Fibroblast of peridontal ligament (primary cell): Measurements from ENCODE around the gene PLBD2.

Source experiments
- DNase-seq: peaks from one replicate; pipeline ENCODE4 v3.0.0-alpha.2; 2010; ENCODE audit errors: extremely low read depth

PLBD2 gene, protein sequence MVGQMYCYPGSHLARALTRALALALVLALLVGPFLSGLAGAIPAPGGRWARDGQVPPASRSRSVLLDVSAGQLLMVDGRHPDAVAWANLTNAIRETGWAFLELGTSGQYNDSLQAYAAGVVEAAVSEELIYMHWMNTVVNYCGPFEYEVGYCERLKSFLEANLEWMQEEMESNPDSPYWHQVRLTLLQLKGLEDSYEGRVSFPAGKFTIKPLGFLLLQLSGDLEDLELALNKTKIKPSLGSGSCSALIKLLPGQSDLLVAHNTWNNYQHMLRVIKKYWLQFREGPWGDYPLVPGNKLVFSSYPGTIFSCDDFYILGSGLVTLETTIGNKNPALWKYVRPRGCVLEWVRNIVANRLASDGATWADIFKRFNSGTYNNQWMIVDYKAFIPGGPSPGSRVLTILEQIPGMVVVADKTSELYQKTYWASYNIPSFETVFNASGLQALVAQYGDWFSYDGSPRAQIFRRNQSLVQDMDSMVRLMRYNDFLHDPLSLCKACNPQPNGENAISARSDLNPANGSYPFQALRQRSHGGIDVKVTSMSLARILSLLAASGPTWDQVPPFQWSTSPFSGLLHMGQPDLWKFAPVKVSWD

GRCh38 chr12:113358381-113359132, at the start of gene PLBD2:
TSS of gene PLBD2 (plus strand) at chr12:113358587. CDS start at chr12:113358601, 14 bp downstream.
- DNase-seq: peak; percentile 86

- DNase-seq: no peak
These were observed 47.9 kb upstream of the PLBD2 start for GRCh38 chr12:113310489-113310888.

- DNase-seq: no peak
These were observed 44.3 kb upstream of the PLBD2 start for GRCh38 chr12:113314121-113314529.

DNA sequence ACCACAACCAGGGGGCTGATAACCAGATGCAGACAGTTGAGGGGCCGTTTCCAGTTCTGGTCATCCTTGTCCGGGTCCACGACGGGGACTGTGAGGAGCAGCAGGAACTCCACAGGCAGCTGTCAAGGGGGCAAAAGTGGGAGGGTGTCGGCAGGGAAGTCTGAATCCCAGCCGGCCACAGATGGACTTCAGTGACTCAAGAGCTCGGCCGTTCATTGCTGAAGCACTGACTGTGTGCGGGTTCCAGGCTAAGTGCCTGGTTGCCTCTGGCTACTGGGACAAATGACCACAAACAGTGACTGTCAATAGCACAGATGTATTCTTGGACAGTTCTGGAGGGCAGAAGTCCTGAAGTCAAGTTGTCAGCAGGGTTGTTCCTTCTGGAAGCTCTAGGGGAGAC, 43.0 kb upstream of the PLBD2 start:
- no peak for DNase-seq

DNA sequence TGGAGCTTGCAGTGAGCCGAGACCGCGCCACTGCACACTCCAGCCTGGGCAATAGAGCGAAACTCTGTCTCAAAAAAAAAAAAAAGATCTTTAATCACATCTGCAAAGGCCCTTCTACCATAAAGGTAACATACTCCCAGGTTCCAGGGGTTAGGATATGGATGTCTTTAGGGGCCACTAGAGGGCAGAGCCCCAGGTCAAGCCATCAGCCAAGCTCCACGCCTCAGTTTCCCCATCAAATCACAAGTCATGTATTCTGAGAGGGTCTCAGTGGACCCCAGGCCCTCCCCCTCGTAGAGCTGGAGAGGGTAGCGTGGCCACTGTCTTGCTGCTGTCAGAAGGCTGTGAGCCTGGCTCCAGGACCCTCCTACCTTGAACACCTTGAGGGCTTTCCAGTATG, 42.2 kb upstream of the PLBD2 start:
- DNase-seq: no peak

DNA sequence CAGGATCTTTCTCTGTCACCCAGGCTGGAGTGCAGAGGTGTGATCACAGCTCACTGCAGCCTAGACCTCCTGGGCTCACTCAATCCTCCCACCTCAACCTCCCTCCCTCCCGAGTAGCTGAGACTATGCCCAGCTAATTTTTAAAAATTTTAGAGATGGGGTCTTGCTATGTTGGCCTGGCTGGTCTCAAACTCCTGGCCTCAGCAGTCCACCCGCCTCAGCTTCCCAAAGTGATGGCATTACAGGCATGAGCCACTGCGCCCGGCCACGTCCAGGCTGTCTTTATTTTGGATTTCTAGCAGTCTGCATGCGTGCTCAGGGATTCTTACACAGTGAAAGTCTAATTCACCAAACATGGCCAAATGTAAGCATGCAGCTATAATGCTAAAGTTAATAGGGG, 41.3 kb upstream of the PLBD2 start:
- DNase-seq: no peak

DNA sequence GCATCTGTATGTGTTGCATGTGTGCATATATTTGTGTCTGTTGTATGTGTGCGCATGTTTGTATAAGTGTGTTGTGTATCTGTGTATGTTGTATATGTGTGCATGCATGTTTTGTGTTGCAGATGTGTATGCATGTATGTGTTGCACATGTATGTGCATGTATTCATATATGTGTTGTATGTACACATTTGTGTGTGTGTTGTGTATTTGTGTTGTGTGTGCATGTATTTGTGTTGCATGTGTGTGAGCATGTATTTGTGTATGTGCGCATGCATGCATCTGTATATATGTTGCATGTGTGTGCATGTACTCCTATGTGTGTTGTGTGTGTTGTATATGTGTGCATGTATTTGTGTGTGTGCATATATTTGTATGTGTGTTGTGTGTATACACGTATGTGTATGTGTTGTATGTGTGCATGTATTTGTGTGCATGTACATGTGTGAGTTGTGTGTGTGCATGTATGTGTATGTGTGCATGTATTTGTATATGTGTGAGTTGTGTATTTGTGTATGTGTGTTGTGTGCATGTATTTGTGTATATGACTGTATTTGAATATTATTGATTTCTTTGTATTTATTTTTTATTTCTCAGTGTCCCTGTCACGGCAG, 40.2 kb upstream of the PLBD2 start:
- DNase-seq: no peak

- DNase-seq: no peak
These were observed 39.3 kb upstream of the PLBD2 start for GRCh38 chr12:113318900-113319628.

- no peak for DNase-seq
These were observed 38.0 kb upstream of the PLBD2 start for GRCh38 chr12:113320401-113320800.

- DNase-seq: peak; percentile 85
These were observed 36.0 kb upstream of the PLBD2 start for GRCh38 chr12:113322343-113322742.

GRCh38 chr12:113325916-113326315, 32.5 kb upstream of the PLBD2 start:
- peak; percentile 96 for DNase-seq

DNA sequence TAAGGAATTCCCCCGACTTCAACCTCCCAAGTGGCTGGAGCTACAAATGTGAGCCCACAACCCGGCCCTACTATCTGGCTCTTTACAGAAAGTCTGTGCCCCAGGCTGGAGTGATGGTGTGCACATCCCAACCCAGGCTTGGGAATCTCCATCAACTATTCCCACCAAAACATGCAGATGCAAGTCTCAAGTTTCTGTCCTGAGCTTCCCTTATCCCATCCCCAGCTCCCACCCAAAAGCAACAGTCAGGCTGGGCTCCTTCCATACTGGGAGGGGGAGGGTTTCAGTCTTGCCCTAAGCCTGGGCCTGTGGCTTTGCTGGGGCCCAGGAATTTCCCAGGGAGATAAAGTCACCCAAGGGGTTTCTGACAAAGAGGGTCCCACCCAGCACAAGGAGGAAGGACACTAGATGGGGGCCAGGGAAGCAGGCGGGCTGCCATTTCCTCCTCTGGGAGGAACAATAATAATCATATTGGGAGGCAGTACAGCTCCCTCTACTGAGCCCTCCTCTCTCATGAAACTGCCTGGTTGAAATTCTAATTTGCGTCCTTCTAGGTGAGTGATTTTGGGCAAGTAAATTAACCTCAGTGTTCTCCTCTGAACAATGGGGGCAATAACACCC, 31.5 kb upstream of the PLBD2 start:
- DNase-seq: peak; percentile 33

DNA sequence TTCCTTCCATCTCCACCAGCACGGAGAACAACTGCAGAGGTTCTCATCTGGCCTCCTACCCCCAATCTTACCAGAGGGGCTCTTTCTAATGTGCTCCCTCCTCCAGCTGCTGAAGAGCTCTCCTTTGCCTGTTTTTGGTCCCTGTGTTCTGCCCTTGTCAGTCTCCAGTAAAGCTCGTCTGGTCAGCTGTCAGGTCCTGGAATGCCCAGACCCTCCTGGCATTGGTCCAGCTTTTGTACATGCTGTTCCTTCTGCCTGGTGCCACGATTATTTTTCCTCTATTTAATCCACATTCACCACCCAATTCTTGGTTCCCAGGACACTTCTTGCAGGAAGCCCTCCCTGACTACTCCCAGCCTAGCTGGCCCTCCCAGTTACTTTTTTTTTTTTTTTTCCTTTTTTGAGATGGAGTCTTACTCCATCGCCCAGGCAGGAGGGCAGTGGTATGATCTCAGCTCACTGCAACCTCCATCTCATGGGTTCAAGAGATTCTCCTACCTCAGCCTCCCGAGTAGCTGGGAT, 30.0 kb upstream of the PLBD2 start:
- DNase-seq: no peak

DNA sequence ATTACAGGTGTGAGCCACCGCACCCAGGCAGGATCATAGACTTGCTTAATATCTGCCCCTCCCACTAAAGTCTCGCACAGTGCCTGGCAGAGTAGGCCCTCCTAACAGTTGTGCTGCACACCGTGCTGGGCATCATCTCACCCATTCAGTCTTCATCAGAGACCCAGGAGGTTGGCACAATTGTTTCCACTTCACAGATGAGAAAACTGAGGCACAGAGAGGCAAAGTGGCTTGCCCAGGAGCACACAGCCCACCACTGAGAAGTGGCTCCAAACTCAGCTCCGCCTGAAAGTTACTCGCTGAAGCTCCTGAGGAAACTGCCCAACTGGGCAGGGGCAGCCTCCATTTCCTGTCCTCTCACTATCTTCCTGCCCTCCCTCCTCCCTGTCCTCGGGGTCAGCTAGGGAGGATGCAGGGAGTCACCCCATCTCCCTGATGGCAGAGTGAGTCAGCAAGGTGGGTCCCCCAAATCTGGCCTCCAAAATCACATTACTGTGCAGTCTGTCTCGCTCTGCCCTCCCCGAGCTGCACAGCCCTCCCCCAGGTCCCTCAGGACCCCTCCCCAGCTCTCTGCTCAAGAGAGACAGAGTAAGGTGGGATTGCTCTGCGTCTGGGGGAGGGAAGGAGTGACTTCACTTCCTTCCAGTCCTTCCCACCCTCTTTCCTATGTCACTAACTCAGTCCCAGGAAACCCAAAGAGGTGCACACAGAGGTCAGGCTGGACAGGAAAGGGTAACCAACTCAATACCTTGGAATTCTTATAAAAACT, 29.2 kb upstream of the PLBD2 start:
- no peak for DNase-seq

GRCh38 chr12:113329791-113330417, 28.5 kb upstream of the PLBD2 start:
- no peak for DNase-seq

- DNase-seq: no peak
These were observed 27.9 kb upstream of the PLBD2 start for GRCh38 chr12:113330505-113330904.

DNA sequence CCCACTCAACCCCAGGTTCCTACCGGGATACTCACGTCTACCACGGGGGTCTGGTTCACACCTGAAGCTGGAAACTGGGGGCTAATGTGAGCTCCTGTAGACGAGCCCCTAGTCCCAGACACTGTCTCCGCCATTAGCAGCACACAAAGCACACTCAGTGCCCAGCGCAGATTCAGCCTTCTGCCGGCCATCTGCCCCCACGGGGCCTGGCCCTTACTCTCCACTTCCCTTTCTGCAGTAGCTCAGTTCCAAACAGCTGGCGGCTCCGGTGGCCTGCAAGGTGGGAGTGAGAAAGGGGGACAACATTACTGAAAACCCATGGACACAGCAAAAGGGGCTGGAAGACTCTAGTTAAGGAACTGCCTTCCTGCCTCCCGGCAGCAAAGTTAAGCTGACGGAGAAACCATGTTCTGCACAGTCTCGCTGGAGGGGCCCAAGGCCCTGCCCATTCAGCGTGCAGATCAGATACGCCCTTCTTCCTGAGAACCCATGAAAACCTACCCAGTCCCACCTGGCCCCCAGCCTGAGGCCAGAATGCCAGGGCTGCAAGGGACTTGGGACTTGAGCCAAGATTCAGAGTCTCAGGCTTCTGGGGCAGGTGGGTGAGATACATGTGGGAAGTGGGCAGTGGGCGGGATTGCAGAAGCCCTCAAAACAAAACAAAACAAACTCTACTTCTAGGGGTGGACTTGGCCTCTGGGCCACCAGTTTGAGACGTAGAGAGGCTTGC, 25.5 kb upstream of the PLBD2 start:
- DNase-seq: no peak

GRCh38 chr12:113333418-113333750, 25.0 kb upstream of the PLBD2 start:
- DNase-seq: no peak
